CD14-positive monocyte (primary cell): ENCODE results near the gene GRIFIN. TPM values are rescaled to one million over a fixed set of nuclear protein-coding genes. Genes with fewer than 3 reads are reported as not detected.

Source experiments
- DNase-seq, 3 donors: peaks; one replicate each; pipeline ENCODE4 v3.0.0-alpha.2; 2011 to 2022
- H2AFZ ChIP-seq: 2 replicates; pipeline ENCODE4 v1.6.0; 2012; ENCODE audit warnings: mild to moderate bottlenecking, low read depth, low read length, inconsistent platforms; ENCODE audit not compliant: insufficient read depth, poor library complexity, severe bottlenecking
- H3K27ac ChIP-seq, 2 donors: 1 replicate in 1 of 2; 2 replicates in 1 of 2; pipeline ENCODE4 v1.5.1; 2012 to 2013; ENCODE audit warnings: low read length in 2 of 2, control low read depth in 1 of 2, inconsistent platforms in 1 of 2, low read depth in 1 of 2, mild to moderate bottlenecking in 1 of 2
- H3K27me3 ChIP-seq, 2 donors: one replicate each; pipeline versions ENCODE4 v1.6.0 to v1.6.1; 2011 to 2013; ENCODE audit warnings: low read length in 2 of 2; ENCODE audit not compliant: control insufficient read depth in 2 of 2, insufficient read depth in 2 of 2
- H3K36me3 ChIP-seq, 2 donors: replicated peaks in 1 of 2; 1 replicate in 1 of 2; 2 replicates in 1 of 2; pipeline versions ENCODE4 v1.5.1 to v1.6.1; 2012 to 2013; ENCODE audit warnings: low read length in 2 of 2, control low read depth in 1 of 2, inconsistent platforms in 1 of 2, mild to moderate bottlenecking in 1 of 2; ENCODE audit not compliant: insufficient read depth in 2 of 2, control insufficient read depth in 1 of 2
- H3K4me1 ChIP-seq, 2 donors: 1 replicate in 1 of 2; 2 replicates in 1 of 2; pipeline versions ENCODE4 v1.5.1 to v1.6.1; 2012 to 2013; ENCODE audit warnings: low read length in 2 of 2, control low read depth in 1 of 2, inconsistent platforms in 1 of 2, mild to moderate bottlenecking in 1 of 2, moderate library complexity in 1 of 2; ENCODE audit not compliant: insufficient read depth in 2 of 2, control insufficient read depth in 1 of 2
- H3K4me2 ChIP-seq: replicated peaks from 2 replicates; pipeline ENCODE3; 2012; ENCODE audit warnings: low read length, moderate library complexity, mild to moderate bottlenecking; ENCODE audit not compliant: poor library complexity, severe bottlenecking; ENCODE audit errors: extremely low read depth
- H3K4me3 ChIP-seq, 3 experiments: fragments of 200-600 bp in 1 of 3; sonication (generic) in 1 of 3; replicated peaks in 1 of 3; 1 replicate in 2 of 3; 2 replicates in 1 of 3; pipeline ENCODE4 v1.5.1; 2011 to 2013; ENCODE audit warnings: low read length in 3 of 3, mild to moderate bottlenecking in 3 of 3, control low read depth in 2 of 3, low read depth in 2 of 3, inconsistent platforms in 1 of 3, moderate library complexity in 1 of 3
- H3K79me2 ChIP-seq: 2 replicates; pipeline ENCODE4 v1.6.0; 2012; ENCODE audit warnings: mild to moderate bottlenecking, control low read depth, inconsistent platforms, low read length, moderate library complexity; ENCODE audit not compliant: insufficient read depth
- H3K9ac ChIP-seq: 2 replicates; pipeline ENCODE4 v1.6.0; 2017; ENCODE audit warnings: low read length, mild to moderate bottlenecking; ENCODE audit not compliant: insufficient read depth, poor library complexity, severe bottlenecking
- H3K9me3 ChIP-seq, 2 donors: replicated peaks in 1 of 2; 1 replicate in 1 of 2; 2 replicates in 1 of 2; pipeline versions ENCODE4 v1.5.1 to v1.6.1; 2012 to 2013; ENCODE audit warnings: low read length in 2 of 2, control low read depth in 1 of 2; ENCODE audit not compliant: control insufficient read depth in 1 of 2, insufficient read depth in 1 of 2
- H4K20me1 ChIP-seq: 2 replicates; pipeline ENCODE4 v1.6.0; 2012; ENCODE audit warnings: mild to moderate bottlenecking, low read length, control low read depth, moderate library complexity; ENCODE audit not compliant: insufficient read depth
- H3K27ac Mint-ChIP-seq, 7 donors: one replicate each; pipeline ENCODE4 v1.8.0; 2020; ENCODE audit warnings: mild to moderate bottlenecking in 7 of 7, mixed read lengths in 7 of 7, moderate library complexity in 6 of 7, inconsistent platforms in 2 of 7
- H3K27me3 Mint-ChIP-seq, 3 donors: one replicate each; pipeline ENCODE4 v1.8.0; 2021 to 2022; ENCODE audit warnings: low read depth in 3 of 3, mild to moderate bottlenecking in 3 of 3, mixed read lengths in 3 of 3, moderate library complexity in 3 of 3, inconsistent platforms in 1 of 3
- H3K36me3 Mint-ChIP-seq, 2 donors: one replicate each; pipeline ENCODE4 v1.8.0; 2020; ENCODE audit warnings: mixed read lengths in 2 of 2, inconsistent platforms in 1 of 2, mild to moderate bottlenecking in 1 of 2
- H3K4me1 Mint-ChIP-seq: one replicate; pipeline ENCODE4 v1.8.0; 2020; ENCODE audit warnings: mild to moderate bottlenecking, mixed read lengths
- H3K4me3 Mint-ChIP-seq, 2 donors: one replicate each; pipeline ENCODE4 v1.8.0; 2020; ENCODE audit warnings: mild to moderate bottlenecking in 2 of 2, mixed read lengths in 2 of 2, moderate library complexity in 1 of 2
- H3K9me3 Mint-ChIP-seq, 7 donors: one replicate each; pipeline ENCODE4 v1.8.0; 2020 to 2022; ENCODE audit warnings: mixed read lengths in 7 of 7, mild to moderate bottlenecking in 6 of 7, moderate library complexity in 6 of 7, inconsistent platforms in 2 of 7
- CTCF ChIP-seq: fragments of 200-600 bp; IDR thresholded peaks from one replicate; pipeline ENCODE4 v1.8.0; 2022; ENCODE audit warnings: antibody characterized with exemption, mild to moderate bottlenecking
- WGBS: methylation state at CpG from one replicate; pipeline ENCODE4 v1.1.5; 2013; ENCODE audit warnings: missing lambda C conversion rate; ENCODE audit not compliant: insufficient coverage; 5-methylcytosine and 5-hydroxymethylcytosine counted together
- intact Hi-C, 2 donors: fragments of 100-400 bp; cut with micrococcal nuclease; formaldehyde crosslinking; loops; one replicate each; pipeline versions ENCODE4 v1.15.0 to v1.15.1; 2023
- polyA plus RNA-seq, 3 donors: library from polyadenylated mRNA; depleted of rRNA in 1 of 3; unstranded in 2 of 3; stranded (reverse) in 1 of 3; fragments of 300-500 nt in 2 of 3; fragments of >200 nt in 1 of 3; fragmentation: Illumina TruSeq in 2 of 3; gene quantifications; 1 replicate in 2 of 3; 2 replicates in 1 of 3; pipeline ENCODE4 v1.2.3, GENCODE V29; 2012 to 2021

GRIFIN gene
- polyA plus RNA-seq, 3 donors = not detected

DNA sequence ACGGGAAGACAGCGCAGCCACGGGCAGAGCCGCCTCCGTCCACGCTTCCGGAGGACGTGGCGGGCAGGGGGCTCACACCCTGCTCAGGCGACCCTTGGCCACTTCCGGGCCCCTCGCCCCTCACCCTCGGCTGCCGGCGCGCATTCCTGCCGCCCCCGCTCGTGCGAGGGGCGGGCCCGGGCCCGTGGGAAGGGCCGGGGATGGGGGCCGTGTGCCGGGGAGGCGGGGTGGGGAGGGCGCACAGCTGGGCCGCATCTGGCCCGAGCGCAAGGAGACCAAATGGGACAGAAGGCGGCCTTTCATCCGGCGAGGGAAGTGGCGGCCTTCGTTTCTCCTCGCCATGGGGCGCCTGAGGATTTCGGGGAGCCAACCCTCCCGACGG, 42.5 kb upstream of the GRIFIN start:
- H3K9me3 Mint-ChIP-seq = peaks cover 0 to 2% (median 0%) of the 10 kb centered on the region in 7 donors

More for the DNA sequence above, 42.5 kb upstream of the GRIFIN start:
- H2AFZ ChIP-seq = peak overlapping the region; percentile 74
- peak overlapping the region; percentile 49 for H3K9ac ChIP-seq
- peak overlapping the region; percentile 69 for H3K4me2 ChIP-seq
- no peaks in the 10 kb centered on the region for H3K9me3 ChIP-seq
- peak overlapping the region; percentile 71 to 85 for H3K27ac ChIP-seq
- TF ChIP-seq CTCF = no peak
- H3K27me3 ChIP-seq = no peaks in the 10 kb centered on the region
- peaks cover 28 to 38% of the 10 kb centered on the region in 2 donors for H3K4me1 ChIP-seq
- peaks cover 39% of the 10 kb centered on the region for H3K79me2 ChIP-seq
- H3K4me3 Mint-ChIP-seq = peak overlapping the region; percentile 78 to 87
- peaks cover 19 to 29% of the 10 kb centered on the region in 2 donors for H3K36me3 Mint-ChIP-seq
- H4K20me1 ChIP-seq = peaks cover 38% of the 10 kb centered on the region
- H3K36me3 ChIP-seq = peaks cover 5 to 20% of the 10 kb centered on the region in 2 donors
- H3K4me3 ChIP-seq = peak overlapping the region; percentile 24 to 66 (median 43)
- intact Hi-C loops = loop anchor here in 1 of 2 donors (10.0 kb wide), 1 partner anchor 114 kb away; the partner anchor contains the start of gene CHST12
- H3K27me3 Mint-ChIP-seq = peaks cover 0 to 6% (median 3%) of the 10 kb centered on the region in 3 donors
- DNase-seq = no peak
- 13% methylated on average over 30 of the region's 41 CpGs for WGBS
- H3K4me1 Mint-ChIP-seq = peaks cover 34% of the 10 kb centered on the region
- H3K27ac Mint-ChIP-seq = peak overlapping the region; percentile 79 to 90 (median 86)
